Measurements from ENCODE around the gene LAPTM5. TPM values are rescaled to one million over a fixed set of nuclear protein-coding genes. Genes with fewer than 3 reads are reported as not detected.

LAPTM5 gene
- total RNA-seq, 2 donors from 2014 or later = 44.7 to 68.1 TPM

- intact Hi-C loops (cut with DNase I) = no loop called here
- no peak for DNase-seq
- ATAC-seq = no peak
Measured at GRCh38 chr1:30714536-30715090, 43.0 kb downstream of the LAPTM5 start.

GRCh38 chr1:30714025-30714424, 43.5 kb downstream of the LAPTM5 start:
- ATAC-seq (no peak), DNase-seq (no peak)
- intact Hi-C loops (cut with DNase I) = no loop called here

GRCh38 chr1:30713311-30713710, 44.3 kb downstream of the LAPTM5 start:
- intact Hi-C loops (cut with DNase I) = no loop called here
- ATAC-seq (no peak), DNase-seq (no peak)

GRCh38 chr1:30712583-30712982, 45.0 kb downstream of the LAPTM5 start:
- no peak for DNase-seq
- no peak for ATAC-seq
- intact Hi-C loops (cut with DNase I) = no loop called here

- ATAC-seq (no peak), DNase-seq (no peak)
- intact Hi-C loops (cut with DNase I) = no loop called here
Measured at GRCh38 chr1:30710407-30710806, 47.2 kb downstream of the LAPTM5 start.

- ATAC-seq = no peak
- intact Hi-C loops (cut with DNase I) = loop anchor here (1.0 to 10.0 kb wide), 4 partner anchors 354 to 1824 kb away; partner anchors contain the start of genes PTPRU (in 2 of the 2) and MECR (in 1 of the 2)
- DNase-seq = no peak
Measured at GRCh38 chr1:30708361-30708728, 49.2 kb downstream of the LAPTM5 start.

- peak; percentile 83 to 86 for ATAC-seq
- intact Hi-C loops (cut with DNase I) = loop anchor here (1.0 to 10.0 kb wide), 5 partner anchors 181 to 1823 kb away; partner anchors contain the start of genes PTPRU (in 2 of the 2) and MECR (in 1 of the 2)
Measured at GRCh38 chr1:30707412-30708360, 49.9 kb downstream of the LAPTM5 start.

GRCh38 chr1:30706528-30706927, 51.0 kb downstream of the LAPTM5 start:
- peak; percentile 71 to 76 for ATAC-seq
- intact Hi-C loops (cut with DNase I) = loop anchor here (2.0 to 10.0 kb wide), 4 partner anchors 180 to 1822 kb away; partner anchors contain the start of genes MECR (in 1 of the 2) and PTPRU (in 1 of the 2)
- DNase-seq = peak; percentile 85

More at GRCh38 chr1:30707412-30708360, 49.9 kb downstream of the LAPTM5 start:
- DNase-seq = peak; percentile 73

- intact Hi-C loops (cut with DNase I) = loop anchor here (2.0 to 10.0 kb wide), 4 partner anchors 179 to 1821 kb away; partner anchors contain the start of genes MECR (in 1 of the 2) and PTPRU (in 1 of the 2)
- DNase-seq (no peak), ATAC-seq (no peak)
Measured at GRCh38 chr1:30705698-30706097, 51.9 kb downstream of the LAPTM5 start.

- ATAC-seq (no peak), DNase-seq (no peak)
- intact Hi-C loops (cut with DNase I) = loop anchor here (10.0 kb wide), 3 partner anchors 350 to 1820 kb away; partner anchors contain the start of genes MECR (in 1 of the 2) and PTPRU (in 1 of the 2)
Measured at GRCh38 chr1:30704765-30705509, 52.6 kb downstream of the LAPTM5 start.

- no peak for DNase-seq
- peak; percentile 24 to 40 for ATAC-seq
- intact Hi-C loops (cut with DNase I) = loop anchor here (10.0 kb wide), 3 partner anchors 349 to 1819 kb away; partner anchors contain the start of genes MECR (in 1 of the 2) and PTPRU (in 1 of the 2)
Measured at GRCh38 chr1:30704271-30704670, 53.3 kb downstream of the LAPTM5 start.

- ATAC-seq = no peak
Measured at GRCh38 chr1:30702823-30703222, 54.8 kb downstream of the LAPTM5 start.

GRCh38 chr1:30701258-30701633, 56.3 kb downstream of the LAPTM5 start:
- DNase-seq (no peak), ATAC-seq (peak in 1 of 2 donors; percentile 5)
- intact Hi-C loops (cut with DNase I) = loop anchor here (10.0 kb wide), 3 partner anchors 346 to 1816 kb away; partner anchors contain the start of genes MECR (in 1 of the 2) and PTPRU (in 1 of the 2)

More at GRCh38 chr1:30702823-30703222, 54.8 kb downstream of the LAPTM5 start:
- DNase-seq = no peak
- intact Hi-C loops (cut with DNase I) = loop anchor here (10.0 kb wide), 3 partner anchors 348 to 1818 kb away; partner anchors contain the start of genes MECR (in 1 of the 2) and PTPRU (in 1 of the 2)

GRCh38 chr1:30700528-30701257, 56.9 kb downstream of the LAPTM5 start:
- intact Hi-C loops (cut with DNase I) = loop anchor here (10.0 kb wide), 3 partner anchors 346 to 1816 kb away; partner anchors contain the start of genes MECR (in 1 of the 2) and PTPRU (in 1 of the 2)
- no peak for DNase-seq
- ATAC-seq = peak; percentile 38 to 78

- DNase-seq (no peak), ATAC-seq (no peak)
- intact Hi-C loops (cut with DNase I) = loop anchor here (10.0 kb wide), 3 partner anchors 345 to 1815 kb away; partner anchors contain the start of genes MECR (in 1 of the 2) and PTPRU (in 1 of the 2)
Measured at GRCh38 chr1:30699762-30700161, 57.8 kb downstream of the LAPTM5 start.

- intact Hi-C loops (cut with DNase I) = no loop called here
- no peak for DNase-seq
- ATAC-seq = no peak
Measured at GRCh38 chr1:30698401-30698981, 59.1 kb downstream of the LAPTM5 start.

GRCh38 chr1:30697571-30698376, 59.8 kb downstream of the LAPTM5 start:
- intact Hi-C loops (cut with DNase I) = no loop called here
- no peak for ATAC-seq
- no peak for DNase-seq

Measured in left cardiac atrium (tissue), 4 donors.